OCI-LY1 (cell line): ENCODE measurements around the gene CNNM1.

Experiments used
- EZH2 ChIP-seq: fragments of 200-600 bp; sonication (generic), shearing (Covaris generic); IDR thresholded peaks from 2 replicates; pipeline ENCODE4 v1.8.0; 2017; ENCODE audit warnings: borderline replicate concordance, mixed run types, mild to moderate bottlenecking, antibody characterized with exemption, low read length, moderate library complexity, mixed read lengths
- TF ChIP-seq, protein P1 (sequence below): fragments of 200-600 bp; sonication (generic), shearing (Covaris generic); IDR thresholded peaks from 2 replicates; pipeline ENCODE4 v1.5.1; 2017; ENCODE audit warnings: mild to moderate bottlenecking, antibody characterized with exemption, low read length, moderate library complexity, mixed read lengths

GRCh38 chr10:99339563-99340047 lies 10.4 kb downstream of the CNNM1 start:
- TF ChIP-seq, protein P1, sequence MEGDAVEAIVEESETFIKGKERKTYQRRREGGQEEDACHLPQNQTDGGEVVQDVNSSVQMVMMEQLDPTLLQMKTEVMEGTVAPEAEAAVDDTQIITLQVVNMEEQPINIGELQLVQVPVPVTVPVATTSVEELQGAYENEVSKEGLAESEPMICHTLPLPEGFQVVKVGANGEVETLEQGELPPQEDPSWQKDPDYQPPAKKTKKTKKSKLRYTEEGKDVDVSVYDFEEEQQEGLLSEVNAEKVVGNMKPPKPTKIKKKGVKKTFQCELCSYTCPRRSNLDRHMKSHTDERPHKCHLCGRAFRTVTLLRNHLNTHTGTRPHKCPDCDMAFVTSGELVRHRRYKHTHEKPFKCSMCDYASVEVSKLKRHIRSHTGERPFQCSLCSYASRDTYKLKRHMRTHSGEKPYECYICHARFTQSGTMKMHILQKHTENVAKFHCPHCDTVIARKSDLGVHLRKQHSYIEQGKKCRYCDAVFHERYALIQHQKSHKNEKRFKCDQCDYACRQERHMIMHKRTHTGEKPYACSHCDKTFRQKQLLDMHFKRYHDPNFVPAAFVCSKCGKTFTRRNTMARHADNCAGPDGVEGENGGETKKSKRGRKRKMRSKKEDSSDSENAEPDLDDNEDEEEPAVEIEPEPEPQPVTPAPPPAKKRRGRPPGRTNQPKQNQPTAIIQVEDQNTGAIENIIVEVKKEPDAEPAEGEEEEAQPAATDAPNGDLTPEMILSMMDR = no peak
- TF ChIP-seq EZH2 = no peak
